GM18867 (cell line): Measurements from ENCODE around the gene CRYGC.

ENCODE experiments used
- ATAC-seq: cut with Tn5 transposase; IDR thresholded peaks from one replicate; pipeline ENCODE4 v1.9.1; 2021; ENCODE audit warnings: mild to moderate bottlenecking, moderate library complexity; ENCODE audit not compliant: unreplicated experiment

CRYGC gene

DNA sequence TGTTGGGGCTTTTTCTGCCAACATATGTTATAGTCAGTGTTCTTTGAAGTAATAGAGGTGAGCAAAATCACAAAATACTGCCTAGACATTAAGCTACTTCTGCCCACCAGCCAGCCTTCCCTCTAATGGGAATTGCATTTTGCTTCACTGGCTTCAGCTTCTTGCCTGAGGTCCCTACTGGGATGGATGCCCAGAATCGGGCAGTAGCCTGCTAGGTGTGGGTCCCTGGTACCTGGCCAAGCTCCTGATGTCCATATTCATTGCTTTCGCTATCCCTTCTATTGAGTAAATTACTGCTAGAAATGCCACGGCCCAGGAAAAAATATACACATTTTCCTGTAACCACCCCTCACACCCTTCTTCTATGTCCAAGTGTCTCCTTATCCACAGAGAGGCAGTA is 32.3 kb downstream of the CRYGC start:
- no peak for ATAC-seq

DNA sequence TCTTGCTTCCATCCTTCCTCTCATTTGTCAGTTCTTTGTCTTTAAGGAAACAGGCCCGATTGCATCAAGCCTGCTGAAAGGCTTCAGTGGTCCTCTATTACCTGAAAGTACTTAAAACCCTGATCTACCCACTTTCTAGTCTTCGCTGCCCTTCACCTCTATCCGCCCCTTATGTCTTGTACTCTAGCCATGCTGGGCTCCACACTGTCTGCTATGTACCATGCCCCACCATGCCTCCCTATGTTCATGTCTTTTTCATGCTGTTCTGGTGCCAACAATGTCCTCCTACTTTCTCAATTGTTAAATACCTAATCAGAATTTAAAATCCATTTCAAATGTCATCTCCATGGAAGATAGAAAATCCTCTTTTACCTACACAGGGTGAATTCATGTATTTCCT is 33.5 kb downstream of the CRYGC start:
- no peak for ATAC-seq

DNA sequence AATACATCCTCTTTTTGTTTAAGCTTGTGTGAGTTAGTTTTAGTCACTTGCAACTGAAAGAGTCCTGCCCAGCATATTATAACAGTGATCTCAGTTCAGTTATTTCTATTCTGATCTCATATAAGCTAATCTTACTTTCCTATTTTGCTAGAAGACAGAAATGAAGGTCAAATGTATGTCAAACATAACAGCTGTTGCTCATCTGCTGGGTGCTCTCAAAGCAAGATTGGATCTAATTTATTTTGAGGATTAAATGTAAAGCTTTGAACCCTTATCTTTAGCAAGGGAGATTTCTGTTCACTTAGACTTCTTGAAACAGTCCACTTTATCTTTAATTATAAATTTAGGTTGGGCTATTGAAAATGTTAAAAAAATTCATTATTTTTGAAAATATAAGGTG is 36.5 kb downstream of the CRYGC start:
- ATAC-seq = no peak

DNA sequence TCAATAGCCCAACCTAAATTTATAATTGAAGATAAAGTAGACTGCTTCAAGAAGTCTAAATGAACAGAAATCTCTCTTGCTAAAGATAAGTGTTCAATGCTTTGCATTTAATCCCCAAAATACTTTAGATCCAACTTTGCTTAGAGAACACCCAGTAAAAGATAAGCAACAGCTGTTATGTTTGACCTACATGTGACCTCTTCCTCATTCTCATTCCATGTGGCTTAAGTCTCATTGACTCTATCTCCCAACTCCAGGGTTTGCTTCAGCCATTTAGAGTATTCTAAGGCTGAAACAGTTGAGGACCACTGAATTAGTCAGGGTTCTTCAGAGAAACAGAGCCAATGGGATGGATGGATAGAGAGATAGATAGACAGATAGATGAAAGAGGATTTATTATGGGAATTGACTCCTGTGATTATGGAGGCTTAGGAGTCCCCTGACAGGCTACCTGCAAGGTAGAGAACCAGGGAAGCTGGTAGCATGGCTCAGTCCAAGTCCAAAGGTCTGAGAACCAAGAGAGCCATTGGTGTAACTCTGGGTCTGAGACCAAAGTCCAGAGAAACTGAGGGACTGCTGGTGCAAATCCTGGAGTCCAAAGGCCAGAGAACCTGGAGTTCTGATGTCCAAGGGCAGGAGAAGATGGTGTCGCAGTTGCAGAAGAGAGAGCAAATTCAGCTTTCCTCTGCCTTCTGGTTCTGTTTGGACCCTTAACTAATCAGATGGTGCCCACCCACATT is 37.4 kb downstream of the CRYGC start:
- ATAC-seq = no peak

DNA sequence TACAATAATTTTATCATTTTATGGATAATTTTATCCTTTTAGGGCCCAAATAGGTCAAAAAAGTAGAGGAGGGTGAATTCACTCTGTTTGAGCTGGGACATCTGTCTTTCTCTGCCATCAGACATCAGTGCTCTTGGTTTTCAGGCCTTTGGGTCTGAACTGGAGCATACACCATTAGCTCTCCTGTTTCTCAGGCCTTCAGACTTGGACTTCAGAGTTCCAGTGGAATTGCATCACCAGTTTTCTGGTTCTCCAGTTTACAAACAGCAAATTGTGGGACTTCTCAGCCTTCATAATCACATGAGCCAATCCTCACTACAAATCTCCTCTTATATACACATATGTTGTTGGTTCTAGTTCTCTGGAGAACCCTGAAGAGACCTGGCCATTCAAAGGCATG is 39.2 kb downstream of the CRYGC start:
- ATAC-seq = no peak

DNA sequence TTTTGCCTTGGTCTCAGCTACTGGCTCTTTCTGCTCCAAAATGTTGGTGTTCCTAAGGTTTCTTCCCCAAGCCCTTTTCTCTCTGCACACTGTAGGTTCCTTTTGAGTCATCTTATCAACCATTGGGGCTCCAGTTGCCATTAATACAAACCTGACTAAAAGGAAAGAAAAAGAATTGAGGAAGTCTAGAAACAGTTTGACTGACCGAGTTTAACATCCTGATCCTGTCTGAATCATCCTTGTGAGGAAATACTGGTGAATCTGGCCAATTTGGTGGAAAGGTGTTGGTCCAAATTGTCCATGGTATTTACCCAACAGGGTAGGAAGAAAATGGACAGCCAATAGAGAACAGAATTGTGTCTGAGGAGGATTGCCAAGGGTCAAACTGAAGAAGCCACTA is 43.6 kb downstream of the CRYGC start:
- no peak for ATAC-seq

DNA sequence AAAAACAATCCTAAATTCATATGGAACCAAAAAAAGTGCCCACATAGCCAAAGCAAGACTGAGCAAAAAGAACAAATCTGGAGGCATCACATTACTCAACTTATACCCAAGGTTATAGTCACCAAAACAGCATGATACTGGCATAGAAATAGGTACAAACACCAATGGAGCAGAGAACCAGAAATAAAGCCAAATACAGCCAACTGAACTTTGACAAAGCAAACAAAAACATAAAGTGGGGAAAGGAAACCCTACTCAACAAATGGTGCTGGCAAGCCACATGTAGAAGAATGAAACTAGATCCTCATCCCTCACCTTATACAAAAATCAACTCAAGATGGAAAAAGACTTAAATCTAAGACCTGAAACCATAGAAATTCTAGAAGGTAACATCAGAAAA is 45.8 kb downstream of the CRYGC start:
- ATAC-seq = no peak
